Kidney (tissue), 14 donors: ENCODE measurements around the gene WWC1. TPM values are rescaled to one million over a fixed set of nuclear protein-coding genes. Genes with fewer than 3 reads are reported as not detected.
A peak's percentile ranks its signal among the peaks of the same experiment; 100 is the strongest.
"Not testable (repeated sequence)": the region's sequence is repeated elsewhere in the genome, so short reads cannot be mapped to it uniquely, and the experiment has no call there.

Experiments used
- DNase-seq, 5 donors: peaks; one replicate each; pipeline ENCODE4 v3.0.0-alpha.2; 2013 to 2020
- FAIRE-seq: peaks from 2 replicates; lab custom pipeline; 2012; peaks lifted over from hg19 to GRCh38; lab: Jason Lieb, UNC
- H3K27ac ChIP-seq, 2 donors: one replicate each; pipeline ENCODE4 v1.7.0; 2013; ENCODE audit warnings: low read depth in 2 of 2, low read length in 2 of 2, inconsistent platforms in 1 of 2
- H3K27me3 ChIP-seq: one replicate; pipeline ENCODE4 v1.7.1; 2013; ENCODE audit warnings: low read length, inconsistent platforms; ENCODE audit not compliant: control insufficient read depth, insufficient read depth
- H3K36me3 ChIP-seq, 3 donors: one replicate each; pipeline versions ENCODE4 v1.7.0 to v1.7.1; 2013; ENCODE audit warnings: low read length in 3 of 3, control low read depth in 1 of 3, inconsistent platforms in 1 of 3; ENCODE audit not compliant: insufficient read depth in 3 of 3, control insufficient read depth in 2 of 3
- H3K4me1 ChIP-seq, 3 donors: one replicate each; pipeline versions ENCODE4 v1.7.0 to v1.7.1; 2013; ENCODE audit warnings: low read length in 3 of 3, inconsistent platforms in 1 of 3, low read depth in 1 of 3; ENCODE audit not compliant: control insufficient read depth in 2 of 3, insufficient read depth in 2 of 3
- H3K4me3 ChIP-seq, 3 donors: one replicate each; pipeline versions ENCODE4 v1.7.0 to v1.8.1; 2013; ENCODE audit warnings: low read length in 3 of 3, control low read depth in 1 of 3, inconsistent platforms in 1 of 3
- H3K9ac ChIP-seq, 3 donors: one replicate each; pipeline versions ENCODE4 v1.7.0 to v1.7.1; 2013; ENCODE audit warnings: low read length in 3 of 3, control low read depth in 1 of 3, inconsistent platforms in 1 of 3
- H3K9me3 ChIP-seq, 3 donors: one replicate each; pipeline versions ENCODE4 v1.7.0 to v1.7.1; 2013; ENCODE audit warnings: low read length in 3 of 3, control low read depth in 1 of 3, inconsistent platforms in 1 of 3; ENCODE audit not compliant: control insufficient read depth in 2 of 3, insufficient read depth in 1 of 3
- CTCF ChIP-seq: IDR thresholded peaks from 3 replicates; pipeline ENCODE4 v1.5.1; 2012; ENCODE audit warnings: mild to moderate bottlenecking, moderate library complexity, borderline replicate concordance; ENCODE audit not compliant: insufficient read depth; ENCODE audit errors: extremely low read depth
- intact Hi-C: fragments of 100-400 bp; cut with DNase I; formaldehyde crosslinking; loops from one replicate; pipeline ENCODE4 v1.11.1; 2022
- polyA plus RNA-seq: library from polyadenylated mRNA; stranded (reverse); fragments of 350-450 nt; fragmentation: Illumina TruSeq; extraction: RNeasy Lipid Tissue Mini Kit (QIAGEN cat#74804); gene quantifications from one replicate; pipeline ENCODE4 v1.2.3, GENCODE V29; 2014; ENCODE audit warnings: low read depth, low replicate concordance; ENCODE audit not compliant: insufficient read depth
- total RNA-seq: library from RNA; stranded (reverse); fragmentation: NEBNext Ultra II Directional; extraction: Animal tissue kit (Norgen Biotek cat#: 25700); gene quantifications from one replicate; pipeline ENCODE4 v1.2.1, GENCODE V29; 2021
- donor health status: control.
- donor health status: control.
- donor health status: control.
- donor health status: control.
- donor health status: control.
- donor health status: DM: yes; HTN: yes; CAD: no.
- donor health status: Normal renal cell carcinoma (clear cell type).

Gene WWC1
- total and polyA plus RNA-seq, 2 donors from 2014 or later = 74.4 to 174 TPM

GRCh38 chr5:168286386-168286785 is 5.1 kb upstream of the WWC1 start:
- intact Hi-C loops = no loop called here
- no peaks in the 10 kb centered on the region for H3K27me3 ChIP-seq
- TF ChIP-seq CTCF = no peak
- DNase-seq = peak in 4 of 5 donors; percentile 65 to 70 (median 67)
- H3K4me1 ChIP-seq = peaks cover 8 to 29% (median 18%) of the 10 kb centered on the region in 3 donors
- no peak overlapping the region for H3K9ac ChIP-seq
- H3K4me3 ChIP-seq = no peak overlapping the region
- no peak overlapping the region for H3K27ac ChIP-seq
- H3K36me3 ChIP-seq = no peaks in the 10 kb centered on the region
- no peak for FAIRE-seq
- H3K9me3 ChIP-seq = no peaks in the 10 kb centered on the region

- H3K9ac ChIP-seq, intact Hi-C loops, DNase-seq, H3K4me3 ChIP-seq, H3K27ac ChIP-seq, H3K36me3 ChIP-seq, H3K27me3 ChIP-seq, H3K9me3 ChIP-seq, FAIRE-seq: not testable (repeated sequence)
- H3K4me1 ChIP-seq = peaks cover 8 to 29% (median 18%) of the 10 kb centered on the region in 3 donors
Measured at GRCh38 chr5:168286863-168287262, 4.6 kb upstream of the WWC1 start.

- Histone ChIP-seq H3K9me3 (no peaks in the 10 kb centered on the region), H3K36me3 (no peaks in the 10 kb centered on the region), H3K27ac (peak overlapping the region in 1 of 2 donors; percentile 83), H3K9ac (no peak overlapping the region), H3K4me3 (no peak overlapping the region), H3K27me3 (no peaks in the 10 kb centered on the region), H3K4me1 (peaks cover 8 to 29% (median 18%) of the 10 kb centered on the region in 3 donors)
- DNase-seq (no peak), FAIRE-seq (no peak)
- intact Hi-C loops = no loop called here
- TF ChIP-seq CTCF = no peak
Measured at GRCh38 chr5:168287362-168287761, 4.1 kb upstream of the WWC1 start.

GRCh38 chr5:168288349-168289245 is 2.8 kb upstream of the WWC1 start:
- Histone ChIP-seq H3K36me3 (no peaks in the 10 kb centered on the region), H3K27me3 (no peaks in the 10 kb centered on the region), H3K4me3 (peak overlapping the region in 2 of 3 donors; percentile 23 to 27), H3K27ac (peak overlapping the region; percentile 86 to 90), H3K4me1 (peaks cover 8 to 34% (median 21%) of the 10 kb centered on the region in 3 donors), H3K9ac (peak overlapping the region in 2 of 3 donors; percentile 33 to 65), H3K9me3 (no peaks in the 10 kb centered on the region)
- intact Hi-C loops = no loop called here
- FAIRE-seq (no peak), DNase-seq (peak; percentile 66 to 86 (median 77))
- no peak for TF ChIP-seq CTCF
